ENCODE results near the gene ITIH4. TPM values are rescaled to one million over a fixed set of nuclear protein-coding genes. Genes with fewer than 3 reads are reported as not detected.

The ITIH4 gene
- total and polyA plus RNA-seq, 2 of the 13 experiments (the other 11 are each of a cell fraction or from before 2014, with no cell fraction given) = 2.7 to 5.3 TPM

DNA sequence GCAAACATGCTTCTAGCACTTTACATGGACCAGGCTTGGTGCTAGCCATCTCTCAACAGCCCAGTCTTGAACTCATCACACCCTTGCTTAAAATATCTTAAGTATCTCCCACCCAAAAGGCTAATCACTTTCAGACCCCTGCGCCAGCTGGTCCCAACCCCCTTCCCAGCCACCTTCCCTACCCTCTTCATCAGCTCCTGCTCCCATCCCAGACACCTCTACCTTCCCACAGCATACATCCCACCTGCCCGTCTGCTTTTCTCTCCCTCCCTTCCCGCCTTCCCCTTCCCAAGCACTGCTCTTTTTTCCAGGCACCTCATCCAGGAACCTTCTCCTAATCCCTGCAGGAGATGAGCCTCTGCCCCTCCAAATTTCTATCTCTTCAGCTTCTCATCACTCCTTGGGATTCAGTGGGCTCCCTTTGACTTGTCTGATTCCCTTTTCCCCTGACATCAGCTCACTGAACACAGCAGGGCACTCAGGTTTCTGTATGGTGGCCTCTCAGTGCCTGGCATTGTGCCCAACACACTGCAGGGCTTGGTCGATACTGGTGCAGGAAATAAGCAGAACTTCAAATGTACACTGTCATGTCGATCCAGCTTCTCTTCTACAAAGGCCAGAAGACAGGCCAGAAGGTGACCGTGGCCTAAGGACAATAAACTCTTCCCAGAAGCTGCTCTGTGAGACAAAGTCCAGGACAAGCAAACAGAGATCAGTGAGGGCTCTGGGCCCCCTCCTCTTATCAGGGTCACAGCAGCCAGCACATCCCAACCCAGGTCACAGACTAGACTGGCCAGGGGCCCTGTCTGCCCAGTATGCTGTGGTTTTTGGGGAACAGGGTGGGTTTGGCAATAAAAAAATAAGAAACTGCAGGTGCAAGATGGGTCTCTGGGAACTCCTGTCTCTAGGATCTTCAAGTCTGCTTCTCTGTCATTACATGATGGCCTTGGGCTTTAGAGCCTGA, 55.3 kb downstream of the ITIH4 start (continued):
- TF ChIP-seq ZNF503 (CRISPR knock-in tag; IDR thresholded peaks at IDR 0.05) (peak; percentile 89; the same call in 1 of the 2 replicates), HOXA9 (CRISPR knock-in tag; IDR thresholded peaks at IDR 0.05; ENCODE audit: borderline replicate concordance) (no peak), CAMTA2 (CRISPR knock-in tag; IDR thresholded peaks at IDR 0.05; ENCODE audit: borderline replicate concordance) (no peak), ZNF354B (CRISPR knock-in tag; IDR thresholded peaks at IDR 0.05) (no peak), RFX1 (IDR thresholded peaks at IDR 0.05) (no peak), ZMYM3 (CRISPR knock-in tag; IDR thresholded peaks at IDR 0.05) (peak; percentile 85), RFXAP (CRISPR knock-in tag; IDR thresholded peaks at IDR 0.05; ENCODE audit: borderline replicate concordance) (peak; percentile 15; the same call in 1 of the 2 replicates), SUZ12 (IDR thresholded peaks at IDR 0.05; ENCODE audit: low read depth, low read length) (no peak), HNF4G (IDR thresholded peaks at IDR 0.05; ENCODE audit: borderline replicate concordance, low read depth, low read length) (peak; percentile 95), HNF4G (CRISPR knock-in tag; IDR thresholded peaks at IDR 0.05; ENCODE audit: borderline replicate concordance, low read depth) (peak; percentile 93; the same call in 1 of the 2 replicates), SOX6 (IDR thresholded peaks at IDR 0.05) (no peak), SOX6 (CRISPR knock-in tag; IDR thresholded peaks at IDR 0.05) (peak; percentile 97), ZFP1 (CRISPR knock-in tag; IDR thresholded peaks at IDR 0.05) (peak; percentile 29; the same call in 1 of the 2 replicates), PHF5A (CRISPR knock-in tag; IDR thresholded peaks at IDR 0.05; ENCODE audit: low read depth, unreplicated experiment) (peak; percentile 43), RELA (CRISPR knock-in tag; IDR thresholded peaks at IDR 0.05) (no peak), HMG20A (CRISPR knock-in tag; IDR thresholded peaks at IDR 0.05; ENCODE audit: borderline replicate concordance) (peak; percentile 84; the same call in 1 of the 2 replicates), SNAI1 (CRISPR knock-in tag; IDR thresholded peaks at IDR 0.05; ENCODE audit: borderline replicate concordance) (no peak), TEAD3 (CRISPR knock-in tag; optimal IDR thresholded peaks at IDR 0.05; ENCODE audit: borderline replicate concordance) (peak; percentile 79), ARID5B (CRISPR knock-in tag; IDR thresholded peaks at IDR 0.05) (peak; percentile 93), FOXC1 (CRISPR knock-in tag; IDR thresholded peaks at IDR 0.05; ENCODE audit: borderline replicate concordance) (peak; percentile 59; the same call in 1 of the 2 replicates), RNF219 (CRISPR knock-in tag; IDR thresholded peaks at IDR 0.05) (no peak), EEA1 (CRISPR knock-in tag; IDR thresholded peaks at IDR 0.05; ENCODE audit: borderline replicate concordance) (no peak), HDAC6 (IDR thresholded peaks at IDR 0.05; ENCODE audit: low read depth, low read length) (no peak)

All from HepG2 (cell line).